Endothelial cell of umbilical vein (primary cell): ENCODE results near the gene GCGR. TPM values are rescaled to one million over a fixed set of nuclear protein-coding genes. Genes with fewer than 3 reads are reported as not detected.

ENCODE experiments used
- Bru-seq: library from RNA; stranded (reverse); fragments of 400-500 nt; gene quantifications from one replicate; lab custom pipeline; 2021; lab: Mats Ljungman, UMichigan
- BruChase-seq, 2 experiments: library from RNA; stranded (reverse); fragments of 400-500 nt; gene quantifications; one replicate each; lab custom pipeline; 2021; lab: Mats Ljungman, UMichigan
- BruUV-seq: library from RNA; stranded (reverse); fragments of 400-500 nt; replicated peaks from 2 replicates; lab custom pipeline; 2021; lab: Mats Ljungman, UMichigan
- CTCF ChIA-PET: fragments of 300-600, 350-600 bp; sonication (Branson Sonifier 250); formaldehyde crosslinking; loops from one replicate; lab custom pipeline; 2021; ENCODE audit warnings: antibody characterized with exemption, inconsistent platforms; lab: Charles Lee
- POLR2A ChIA-PET: fragments of 300-600, 350-600 bp; sonication (Branson Sonifier 250); formaldehyde crosslinking; loops from one replicate; lab custom pipeline; 2021; ENCODE audit warnings: antibody characterized with exemption, inconsistent platforms; lab: Charles Lee
- DNase-seq: peaks from one replicate; pipeline ENCODE4 v3.0.0-alpha.2; 2011; ENCODE audit warnings: low read depth, low spot score
- FAIRE-seq: peaks from 2 replicates; lab custom pipeline; 2011; peaks lifted over from hg19 to GRCh38; lab: Jason Lieb, UNC
- H2AFZ ChIP-seq: 2 replicates; pipeline ENCODE4 v1.6.0; 2012; ENCODE audit warnings: low read depth, low read length, control low read depth, inconsistent platforms
- H3K27ac ChIP-seq: 2 replicates; pipeline ENCODE4 v1.5.1; 2011; ENCODE audit warnings: low read depth, mild to moderate bottlenecking, control low read depth, low read length, moderate library complexity; ENCODE audit not compliant: insufficient read depth
- H3K27me3 ChIP-seq, 2 experiments: 2 replicates each; pipeline versions ENCODE4 v1.6.0 to v1.6.1; 2011; ENCODE audit warnings: low read length in 2 of 2, mixed read lengths in 1 of 2; ENCODE audit not compliant: control insufficient read depth in 2 of 2, insufficient read depth in 2 of 2
- H3K36me3 ChIP-seq, 2 experiments: 2 replicates in 1 of 2; 3 replicates in 1 of 2; pipeline ENCODE4 v1.5.1; 2011; ENCODE audit warnings: low read length in 2 of 2, mild to moderate bottlenecking in 1 of 2, moderate library complexity in 1 of 2; ENCODE audit not compliant: control insufficient read depth in 2 of 2, insufficient read depth in 2 of 2; ENCODE audit errors: extremely low read depth in 1 of 2
- H3K4me1 ChIP-seq: 3 replicates; pipeline ENCODE4 v1.5.1; 2011; ENCODE audit warnings: mild to moderate bottlenecking, low read length; ENCODE audit not compliant: control insufficient read depth, insufficient read depth; ENCODE audit errors: extremely low read depth
- H3K4me2 ChIP-seq: 2 replicates; pipeline ENCODE4 v1.6.1; 2011; ENCODE audit warnings: low read length, control low read depth, mixed read lengths; ENCODE audit not compliant: insufficient read depth
- H3K4me3 ChIP-seq, 3 experiments: fragments of 200-600 bp in 1 of 3; sonication (generic), shearing (Covaris generic) in 1 of 3; replicated peaks in 1 of 3; 2 replicates each; pipeline ENCODE4 v1.5.1; 2011 to 2016; ENCODE audit warnings: control low read depth in 3 of 3, low read length in 3 of 3, mild to moderate bottlenecking in 2 of 3, inconsistent platforms in 1 of 3, low read depth in 1 of 3, moderate library complexity in 1 of 3; ENCODE audit not compliant: insufficient read depth in 1 of 3
- H3K79me2 ChIP-seq: 2 replicates; pipeline ENCODE4 v1.6.0; 2012; ENCODE audit warnings: low read length, inconsistent platforms; ENCODE audit not compliant: control insufficient read depth, insufficient read depth
- H3K9ac ChIP-seq: replicated peaks from 2 replicates; pipeline ENCODE3; 2011; ENCODE audit warnings: low read length, control low read depth; ENCODE audit not compliant: insufficient read depth; ENCODE audit errors: extremely low read depth
- H3K9me1 ChIP-seq: replicated peaks from 3 replicates; pipeline ENCODE4 v1.6.0; 2011; ENCODE audit warnings: mild to moderate bottlenecking, low read length; ENCODE audit not compliant: control insufficient read depth, insufficient read depth; ENCODE audit errors: extremely low read depth
- H3K9me3 ChIP-seq: replicated peaks from 2 replicates; pipeline ENCODE4 v1.5.1; 2012; ENCODE audit warnings: low read length, inconsistent platforms; ENCODE audit not compliant: control insufficient read depth, insufficient read depth
- H4K20me1 ChIP-seq: replicated peaks from 2 replicates; pipeline ENCODE3; 2011; ENCODE audit warnings: mild to moderate bottlenecking, low read length; ENCODE audit not compliant: control insufficient read depth, insufficient read depth; ENCODE audit errors: extremely low read depth
- EZH2 ChIP-seq: IDR thresholded peaks from 2 replicates; pipeline ENCODE4 v1.6.1; 2012; ENCODE audit warnings: borderline replicate concordance, low read depth, mild to moderate bottlenecking, moderate library complexity, low read length, inconsistent platforms; ENCODE audit not compliant: severe bottlenecking
- FOS ChIP-seq: IDR thresholded peaks from 2 replicates; pipeline ENCODE4 v1.6.1; 2011; ENCODE audit warnings: mild to moderate bottlenecking, low read length, moderate library complexity, borderline replicate concordance; ENCODE audit not compliant: insufficient read depth
- JUN ChIP-seq: IDR thresholded peaks from 2 replicates; pipeline ENCODE4 v1.6.1; 2011; ENCODE audit warnings: borderline replicate concordance, low read depth; ENCODE audit not compliant: insufficient read length, insufficient read depth
- POLR2A ChIP-seq: IDR thresholded peaks from 2 replicates; pipeline ENCODE4 v1.6.1; 2012; ENCODE audit warnings: low read depth, mild to moderate bottlenecking, control low read depth, low read length
- POLR2AphosphoS5 ChIP-seq: IDR thresholded peaks from 2 replicates; pipeline ENCODE4 v1.6.1; 2012; ENCODE audit warnings: low read depth, mild to moderate bottlenecking, control low read depth, low read length, moderate library complexity; ENCODE audit not compliant: insufficient read depth
- dilution Hi-C: fragments of 300-500 bp; cut with MboI; formaldehyde crosslinking; loops from one replicate; pipeline ENCODE4 v1.15.0; 2019; ENCODE audit warnings: low sequenced_read_pairs; ENCODE audit not compliant: extremely low pct_ligation_motif_present
- intact Hi-C: fragments of 100-400 bp; cut with micrococcal nuclease; formaldehyde crosslinking; loops from one replicate; pipeline ENCODE4 v1.10.0; 2022
- long read RNA-seq: library from polyadenylated mRNA; stranded (forward); transcript quantifications from one replicate; pipeline ENCODE4 v2.0.0, GENCODE V29; 2021
- polyA minus RNA-seq, 3 experiments: library from RNA; depleted of rRNA, polyadenylated mRNA; stranded (reverse); fragments of >200 nt; gene quantifications; 1 replicate in 1 of 3; 2 replicates in 2 of 3; pipeline ENCODE4 v1.2.3, GENCODE V29; 2011
- polyA plus RNA-seq, 4 experiments: library from polyadenylated mRNA; depleted of rRNA in 3 of 4; stranded (reverse) in 3 of 4; unstranded in 1 of 4; fragments of >200 nt; gene quantifications; 2 replicates each; pipeline versions ENCODE4 v1.2.1 to v1.2.3, GENCODE V29; 2011 to 2012; ENCODE audit warnings: missing spikeins in 1 of 4
- total RNA-seq: library from RNA; stranded (reverse); gene quantifications from 2 replicates; pipeline ENCODE4 v1.2.3, GENCODE V29; 2021
- TF ChIP-seq, protein P1 (sequence below), 2 donors: IDR thresholded peaks; 1 replicate in 1 of 2; 2 replicates in 1 of 2; pipeline ENCODE4 v1.5.1; 2011; ENCODE audit warnings: low read length in 2 of 2, mild to moderate bottlenecking in 2 of 2, moderate library complexity in 2 of 2, control low read depth in 1 of 2, inconsistent platforms in 1 of 2, low read depth in 1 of 2; ENCODE audit not compliant: insufficient read depth in 1 of 2; ENCODE audit errors: extremely low read depth in 1 of 2
- TF ChIP-seq, protein P2 (sequence below): IDR thresholded peaks from 2 replicates; pipeline ENCODE4 v1.6.1; 2011; ENCODE audit not compliant: insufficient read depth, insufficient read length

The GCGR gene
- not detected in 2 replicates for total RNA-seq
- polyA plus RNA-seq: not detected in 2 replicates
- polyA plus RNA-seq (2011; cell fraction: cytosol; rRNA removed): not detected in 2 replicates
- 0.15 and 0.16 TPM in 2 replicates for polyA plus RNA-seq (2011; cell fraction: nucleus; rRNA removed)
- not detected in 2 replicates for polyA plus RNA-seq (2012)
- not detected in 2 replicates for polyA minus RNA-seq
- polyA minus RNA-seq (2011; cell fraction: cytosol; rRNA and poly(A)+ RNA removed): not detected
- not detected in 2 replicates for polyA minus RNA-seq (2011; cell fraction: nucleus; rRNA and poly(A)+ RNA removed)
- not detected for Bru-seq, nascent RNA
- BruChase-seq, experiment 1, labeled RNA remaining after a 6-hour chase: not detected
- not detected for BruChase-seq, experiment 2, labeled RNA remaining after a 2-hour chase
- long read RNA-seq: 0 reads

- DNase-seq (no peak), FAIRE-seq (no peak)
- Histone ChIP-seq H4K20me1 (no peaks in the 10 kb centered on the region), H3K9me1 (no peaks in the 10 kb centered on the region), H3K79me2 (no peaks in the 10 kb centered on the region), H3K9ac (no peak within 1 kb of the TSS), H3K4me1 (no peaks in the 10 kb centered on the region), H2AFZ (no peak within 1 kb of the TSS), H3K4me3 (no peak within 1 kb of the TSS), H3K27ac (no peak within 1 kb of the TSS), H3K4me2 (no peak within 1 kb of the TSS), H3K9me3 (no peaks in the 10 kb centered on the region), H3K27me3 (peaks cover 25 to 36% of the 10 kb centered on the region in 2 experiments), H3K36me3 (no peaks in the 10 kb centered on the region)
- no TSS peak for BruUV-seq
- CTCF ChIA-PET: no interaction called here
- TF ChIP-seq, protein P1, sequence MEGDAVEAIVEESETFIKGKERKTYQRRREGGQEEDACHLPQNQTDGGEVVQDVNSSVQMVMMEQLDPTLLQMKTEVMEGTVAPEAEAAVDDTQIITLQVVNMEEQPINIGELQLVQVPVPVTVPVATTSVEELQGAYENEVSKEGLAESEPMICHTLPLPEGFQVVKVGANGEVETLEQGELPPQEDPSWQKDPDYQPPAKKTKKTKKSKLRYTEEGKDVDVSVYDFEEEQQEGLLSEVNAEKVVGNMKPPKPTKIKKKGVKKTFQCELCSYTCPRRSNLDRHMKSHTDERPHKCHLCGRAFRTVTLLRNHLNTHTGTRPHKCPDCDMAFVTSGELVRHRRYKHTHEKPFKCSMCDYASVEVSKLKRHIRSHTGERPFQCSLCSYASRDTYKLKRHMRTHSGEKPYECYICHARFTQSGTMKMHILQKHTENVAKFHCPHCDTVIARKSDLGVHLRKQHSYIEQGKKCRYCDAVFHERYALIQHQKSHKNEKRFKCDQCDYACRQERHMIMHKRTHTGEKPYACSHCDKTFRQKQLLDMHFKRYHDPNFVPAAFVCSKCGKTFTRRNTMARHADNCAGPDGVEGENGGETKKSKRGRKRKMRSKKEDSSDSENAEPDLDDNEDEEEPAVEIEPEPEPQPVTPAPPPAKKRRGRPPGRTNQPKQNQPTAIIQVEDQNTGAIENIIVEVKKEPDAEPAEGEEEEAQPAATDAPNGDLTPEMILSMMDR (IDR thresholded peaks at IDR 0.05; ENCODE audit: extremely low read depth in 1 of 2, insufficient read depth in 1 of 2, low read depth in 1 of 2, low read length in 2 of 2): no peak
- peak; percentile 77 for TF ChIP-seq EZH2
- TF ChIP-seq, protein P2, sequence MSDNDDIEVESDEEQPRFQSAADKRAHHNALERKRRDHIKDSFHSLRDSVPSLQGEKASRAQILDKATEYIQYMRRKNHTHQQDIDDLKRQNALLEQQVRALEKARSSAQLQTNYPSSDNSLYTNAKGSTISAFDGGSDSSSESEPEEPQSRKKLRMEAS: no peak
- no peak for TF ChIP-seq POLR2A
- TF ChIP-seq POLR2AphosphoS5: no peak
- TF ChIP-seq FOS: no peak
- TF ChIP-seq JUN: no peak
- dilution Hi-C loops (no loop called here), intact Hi-C loops (no loop called here)
- POLR2A ChIA-PET: no interaction called here
Observed at GRCh38 chr17:81803728-81804558, at the start of gene GCGR. Gene GCGR (plus strand): TSS chr17:81804150. CDS start chr17:81809019, 4,869 bp downstream.
